ENCODE results near the gene TBC1D12.

- TF ChIP-seq, protein P1, sequence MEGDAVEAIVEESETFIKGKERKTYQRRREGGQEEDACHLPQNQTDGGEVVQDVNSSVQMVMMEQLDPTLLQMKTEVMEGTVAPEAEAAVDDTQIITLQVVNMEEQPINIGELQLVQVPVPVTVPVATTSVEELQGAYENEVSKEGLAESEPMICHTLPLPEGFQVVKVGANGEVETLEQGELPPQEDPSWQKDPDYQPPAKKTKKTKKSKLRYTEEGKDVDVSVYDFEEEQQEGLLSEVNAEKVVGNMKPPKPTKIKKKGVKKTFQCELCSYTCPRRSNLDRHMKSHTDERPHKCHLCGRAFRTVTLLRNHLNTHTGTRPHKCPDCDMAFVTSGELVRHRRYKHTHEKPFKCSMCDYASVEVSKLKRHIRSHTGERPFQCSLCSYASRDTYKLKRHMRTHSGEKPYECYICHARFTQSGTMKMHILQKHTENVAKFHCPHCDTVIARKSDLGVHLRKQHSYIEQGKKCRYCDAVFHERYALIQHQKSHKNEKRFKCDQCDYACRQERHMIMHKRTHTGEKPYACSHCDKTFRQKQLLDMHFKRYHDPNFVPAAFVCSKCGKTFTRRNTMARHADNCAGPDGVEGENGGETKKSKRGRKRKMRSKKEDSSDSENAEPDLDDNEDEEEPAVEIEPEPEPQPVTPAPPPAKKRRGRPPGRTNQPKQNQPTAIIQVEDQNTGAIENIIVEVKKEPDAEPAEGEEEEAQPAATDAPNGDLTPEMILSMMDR (IDR thresholded peaks at IDR 0.05; ENCODE audit: low read depth, low read length), result no peak
- no peak for TF ChIP-seq EZH2phosphoT487 (IDR thresholded peaks at IDR 0.05; ENCODE audit: low read depth)
Observed at GRCh38 chr10:94420516-94420915, 18.2 kb downstream of the TBC1D12 start.
